ENCODE results near the gene ZNF275.

DNA sequence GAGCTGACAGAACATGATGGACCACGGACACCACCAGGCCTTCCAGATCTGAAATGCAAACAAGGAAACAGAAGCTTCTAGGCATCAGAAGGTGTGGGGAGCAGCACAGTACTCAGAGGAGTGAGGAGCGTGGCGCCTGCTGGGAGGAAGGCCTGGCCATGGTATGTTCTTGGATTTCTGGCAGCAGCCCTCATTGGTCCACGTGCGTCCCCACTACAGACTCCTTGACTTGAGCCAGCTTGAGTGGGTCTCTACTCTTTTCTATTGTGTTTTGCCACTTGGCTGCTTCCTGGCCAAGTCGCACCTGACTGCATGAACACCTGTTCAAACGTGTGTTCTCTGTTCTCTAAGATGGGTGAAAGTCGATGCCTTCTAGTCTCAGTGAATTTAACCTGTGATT is 18.0 kb downstream of the ZNF275 start:
- TF ChIP-seq POLR2A (IDR thresholded peaks at IDR 0.05; ENCODE audit: low read length) (no peak), GATA1 (IDR thresholded peaks at IDR 0.05; ENCODE audit: low read depth, low read length) (no peak)

All from erythroblast (primary cell).